Measurements from ENCODE around the gene GSK3B.
"Not testable (repeated sequence)": the region's sequence is repeated elsewhere in the genome, so short reads cannot be mapped to it uniquely, and the experiment has no call there.

Gene GSK3B

DNA sequence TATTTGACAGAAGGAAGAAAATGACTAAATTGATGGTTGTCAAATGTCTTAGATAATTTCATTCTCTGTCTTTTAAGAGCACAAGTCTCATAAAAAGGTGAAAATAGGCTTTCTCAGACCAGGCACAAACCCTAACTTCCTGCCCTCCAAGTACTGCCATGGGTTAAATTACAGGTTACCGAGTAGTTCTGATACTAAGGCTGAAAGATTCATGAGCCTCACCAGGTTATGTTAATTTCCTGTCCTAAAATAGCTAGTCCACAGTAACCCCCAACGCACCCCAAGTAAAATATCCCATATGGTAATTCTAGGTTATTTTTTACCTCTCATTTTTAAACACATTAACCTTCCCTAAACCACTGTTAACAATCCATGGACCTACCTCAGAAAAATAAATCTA lies 42.0 kb downstream of the GSK3B start:
- DNase-seq: no peak

DNA sequence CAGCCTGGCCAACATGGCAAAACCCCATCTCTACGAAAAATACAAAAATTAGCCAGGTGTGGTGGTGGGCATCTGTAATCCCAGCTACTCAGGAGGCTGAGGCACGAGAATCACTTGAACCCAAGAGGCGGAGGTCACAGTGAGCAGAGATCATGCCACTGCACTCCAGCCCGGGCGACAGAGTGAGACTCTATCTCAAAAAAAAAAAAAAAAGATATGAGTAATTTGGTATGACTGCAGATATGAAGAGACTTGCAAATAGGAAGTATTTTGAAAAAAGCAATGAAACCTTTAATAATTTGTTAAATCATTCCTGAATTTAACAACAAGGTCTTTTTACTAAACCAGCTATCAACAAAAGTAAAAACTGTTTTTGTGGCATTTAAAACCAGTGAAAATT lies 42.7 kb downstream of the GSK3B start:
- not testable (repeated sequence) for DNase-seq

DNA sequence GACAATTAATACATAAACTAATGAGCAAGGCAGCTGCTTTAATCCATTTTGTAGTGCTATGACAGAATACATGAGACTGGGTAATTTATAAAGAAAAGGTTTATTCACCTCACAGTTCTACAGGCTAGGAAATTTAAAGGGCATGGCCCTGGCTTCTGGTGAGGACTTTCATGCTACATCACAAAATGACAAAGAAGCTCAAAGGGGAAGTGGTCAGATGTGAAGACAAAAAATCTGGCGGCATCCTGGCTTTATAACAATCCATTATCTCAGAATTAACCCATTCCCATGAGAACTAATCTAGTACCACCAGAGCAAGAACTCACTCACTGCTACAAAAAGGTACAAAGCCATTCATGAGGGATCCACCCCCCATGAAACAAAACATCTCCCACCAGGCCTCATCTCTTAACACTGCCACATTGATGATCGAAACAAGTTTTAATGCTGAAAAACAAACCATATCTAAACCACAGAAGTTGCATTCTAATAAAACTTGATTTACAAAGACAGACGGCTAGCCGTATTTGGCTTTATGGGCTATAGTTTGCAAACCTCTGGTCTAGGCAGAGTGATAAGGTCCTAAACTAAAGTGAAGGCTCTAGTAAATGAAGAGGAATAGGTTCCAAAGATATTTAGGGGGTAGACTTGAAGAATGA lies 44.2 kb downstream of the GSK3B start:
- no peak for DNase-seq

DNA sequence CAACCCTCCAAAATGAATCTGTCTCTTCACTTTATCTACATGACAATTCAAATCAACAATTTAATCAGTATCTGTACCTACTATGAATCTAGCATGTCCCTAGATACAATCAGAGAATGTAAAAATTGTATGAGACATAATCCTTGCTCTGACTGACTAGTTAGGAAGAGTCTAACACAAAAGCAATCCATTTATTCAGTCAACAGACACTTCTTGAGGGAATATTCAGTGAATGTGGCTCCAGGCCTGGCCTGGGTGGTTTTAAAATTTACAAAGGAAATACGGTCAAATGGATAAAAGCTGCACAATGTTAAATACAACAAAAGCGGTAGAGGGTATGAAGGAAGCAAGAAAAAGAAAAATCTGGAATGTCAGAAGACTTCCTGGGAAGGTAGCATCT lies 45.2 kb downstream of the GSK3B start:
- no peak for DNase-seq

DNA sequence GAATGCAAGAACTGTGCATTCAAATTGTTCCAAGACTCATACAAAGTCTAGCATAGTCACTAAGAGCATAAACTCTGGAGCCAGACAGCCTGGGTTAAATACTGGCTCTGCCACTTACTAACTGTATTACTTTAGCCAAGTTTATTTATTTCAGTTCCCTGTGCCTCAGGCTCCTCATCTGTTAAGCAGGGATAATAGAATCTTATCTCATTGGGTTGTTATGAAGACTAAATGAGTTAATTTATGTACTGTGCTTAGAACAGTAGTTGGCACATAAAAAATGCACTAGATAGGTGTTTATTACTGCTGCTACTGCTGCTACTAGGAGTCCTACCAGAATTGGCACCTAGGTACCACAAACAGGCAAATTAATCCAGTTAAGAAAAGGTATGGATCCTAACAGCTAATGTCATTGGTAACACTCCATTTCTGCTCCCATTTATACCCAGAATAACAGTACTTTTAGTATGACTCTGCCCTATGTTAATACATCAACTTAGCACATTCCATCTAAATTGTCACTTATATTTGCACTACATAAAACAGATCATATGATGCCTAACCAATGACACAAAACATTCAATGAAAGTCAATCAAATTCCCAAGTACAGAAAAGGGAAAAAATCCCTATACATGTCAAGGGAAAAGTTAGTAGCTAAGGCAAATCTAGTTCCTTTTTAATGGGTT lies 45.7 kb downstream of the GSK3B start:
- no peak for DNase-seq

DNA sequence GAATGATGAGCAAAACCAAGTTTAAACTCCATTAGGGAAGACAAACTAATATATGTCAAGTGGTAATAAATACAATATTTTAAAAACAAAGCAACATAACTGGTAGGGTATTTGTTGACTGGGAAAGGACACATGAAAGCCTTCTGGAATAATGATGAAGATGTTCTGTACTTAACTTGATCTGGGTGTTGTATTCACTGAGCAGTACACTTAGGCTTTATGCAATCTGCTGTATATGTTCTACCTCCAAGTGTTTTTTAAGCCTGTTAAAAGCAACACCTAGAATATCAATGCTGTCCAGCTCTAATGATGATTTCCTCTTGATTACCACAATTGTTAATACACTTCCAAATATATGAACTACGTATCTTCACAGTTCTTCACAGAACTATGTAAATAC lies 46.6 kb downstream of the GSK3B start:
- no peak for DNase-seq

DNA sequence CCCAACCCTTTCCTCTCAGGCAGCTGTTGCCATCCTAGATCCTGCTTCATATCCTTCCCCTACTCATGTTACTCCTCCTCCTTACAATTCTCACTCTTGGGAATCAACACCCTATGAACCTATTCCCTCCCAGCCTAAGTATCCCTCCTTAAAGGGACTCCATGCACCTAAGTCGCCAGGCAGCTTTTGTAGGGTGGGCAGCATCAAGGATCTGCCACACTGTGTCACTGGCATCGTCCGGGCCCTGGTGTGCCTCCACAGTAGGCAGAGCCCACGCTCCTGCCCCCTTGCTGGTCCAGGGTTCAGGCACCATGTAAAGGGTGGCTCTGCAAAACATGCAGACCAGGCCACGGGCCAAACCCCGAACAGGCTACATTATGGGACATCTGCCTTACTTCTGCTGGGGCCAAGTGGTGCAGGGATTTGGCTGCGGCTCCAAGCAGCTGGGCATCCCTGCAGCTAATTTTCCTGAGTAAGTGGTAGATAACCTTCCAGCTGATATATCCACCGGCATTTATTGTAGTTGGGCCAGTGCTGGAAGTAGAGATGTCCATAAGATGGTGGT lies 53.4 kb downstream of the GSK3B start:
- no peak for DNase-seq

DNA sequence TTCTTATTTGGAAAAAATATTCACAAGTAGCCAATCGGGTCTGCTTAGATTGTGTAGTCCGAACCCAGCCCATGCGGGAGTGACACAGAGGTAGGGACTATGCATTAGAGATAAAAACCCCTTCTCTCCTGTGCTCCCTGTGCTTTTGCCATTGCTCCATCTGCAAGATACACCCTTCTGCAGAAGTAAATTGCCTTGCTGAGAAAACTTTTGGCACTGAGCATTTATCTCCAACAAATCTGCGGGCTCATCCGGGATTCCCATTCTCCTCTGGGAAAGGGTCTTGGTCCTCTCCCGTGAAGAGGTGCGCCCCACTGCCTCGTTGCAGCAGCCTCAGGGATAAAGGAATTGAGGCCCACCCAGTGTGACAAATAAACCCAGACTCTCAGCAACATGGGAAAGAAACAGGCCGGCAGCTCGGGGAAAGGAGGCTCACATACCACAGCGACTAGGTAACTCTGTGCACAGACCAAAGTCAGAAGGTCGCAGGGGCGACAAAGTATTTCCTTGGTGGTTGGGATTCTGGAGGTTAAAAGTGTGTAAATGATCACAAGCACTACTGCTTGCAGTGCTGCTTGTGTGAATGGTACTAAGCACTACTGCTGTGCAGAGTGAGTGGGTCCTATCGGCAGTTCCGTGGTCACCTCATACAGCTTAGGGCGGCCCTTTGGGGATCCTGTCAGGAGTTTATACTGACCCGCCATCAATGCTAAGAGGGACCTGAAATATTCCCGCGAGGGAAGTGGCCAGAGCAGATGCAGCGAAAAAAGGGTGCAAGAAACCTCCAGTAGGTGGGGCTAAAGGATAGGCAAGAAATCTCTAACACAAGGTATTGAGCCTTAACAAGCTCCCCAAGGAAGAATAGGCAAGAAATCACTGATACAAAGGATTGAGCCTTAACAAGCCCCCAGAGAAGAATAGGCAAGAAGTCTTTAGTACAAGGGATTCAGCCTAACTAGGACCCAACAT lies 54.3 kb downstream of the GSK3B start:
- DNase-seq: peak in 1 of 2 experiments; percentile 22

DNA sequence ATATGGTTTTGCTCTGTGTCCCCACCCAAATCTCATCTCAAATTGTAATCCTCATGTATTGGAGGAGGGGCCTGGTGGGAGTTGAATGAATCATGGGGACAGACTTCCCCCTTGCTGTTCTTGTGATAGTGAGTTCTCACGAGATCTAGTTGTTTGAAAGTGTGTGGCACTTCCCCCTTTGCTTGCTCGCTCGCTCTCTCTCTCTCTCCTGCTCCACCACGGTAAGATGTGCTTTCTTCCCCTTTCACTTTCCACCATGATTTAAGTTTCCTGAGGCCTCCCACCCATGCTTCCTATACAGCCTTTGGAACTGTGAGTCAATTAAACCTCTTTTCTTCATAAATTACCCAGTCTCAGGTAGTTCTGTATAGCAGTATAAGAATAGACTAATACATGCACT lies 60.7 kb downstream of the GSK3B start:
- DNase-seq: peak in 1 of 2 experiments; percentile 21

DNA sequence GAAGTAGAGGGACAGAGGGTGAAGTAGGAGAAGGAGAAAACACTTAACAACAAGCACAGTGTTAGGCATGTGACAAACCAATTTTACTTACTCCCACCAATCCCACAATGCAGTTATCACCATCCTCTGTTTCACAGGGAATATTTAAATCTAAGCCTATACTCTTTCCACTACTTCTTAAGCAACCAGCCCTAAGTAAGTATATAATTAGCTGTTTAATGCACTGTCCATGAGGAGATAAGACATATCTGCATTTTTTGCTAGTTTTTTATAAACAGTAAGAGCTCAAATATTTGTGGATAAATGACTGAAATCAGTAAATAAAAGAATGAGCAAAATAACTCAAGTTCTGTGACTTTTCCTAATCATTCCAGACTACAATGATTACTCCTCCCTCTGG lies 62.7 kb downstream of the GSK3B start:
- no peak for DNase-seq

DNA sequence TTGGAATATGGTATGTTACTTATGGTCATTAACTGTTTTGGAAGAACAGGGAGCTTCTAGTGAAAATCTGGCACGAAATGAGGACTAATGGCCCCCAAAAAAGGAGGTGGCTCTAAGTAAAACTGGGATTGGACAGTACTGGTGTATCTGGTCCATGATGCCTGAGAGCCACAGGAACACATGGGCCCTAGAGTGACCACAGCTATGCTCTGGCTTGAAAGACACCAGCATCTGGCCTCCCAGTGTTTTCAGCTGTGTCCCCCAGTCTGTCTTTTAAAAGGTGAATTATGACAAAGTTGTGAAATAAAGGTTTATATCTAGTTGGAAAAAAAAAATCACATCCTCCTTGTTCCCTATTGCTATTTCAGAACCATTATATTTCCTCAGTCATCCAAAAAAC lies 64.5 kb downstream of the GSK3B start:
- no peak for DNase-seq

DNA sequence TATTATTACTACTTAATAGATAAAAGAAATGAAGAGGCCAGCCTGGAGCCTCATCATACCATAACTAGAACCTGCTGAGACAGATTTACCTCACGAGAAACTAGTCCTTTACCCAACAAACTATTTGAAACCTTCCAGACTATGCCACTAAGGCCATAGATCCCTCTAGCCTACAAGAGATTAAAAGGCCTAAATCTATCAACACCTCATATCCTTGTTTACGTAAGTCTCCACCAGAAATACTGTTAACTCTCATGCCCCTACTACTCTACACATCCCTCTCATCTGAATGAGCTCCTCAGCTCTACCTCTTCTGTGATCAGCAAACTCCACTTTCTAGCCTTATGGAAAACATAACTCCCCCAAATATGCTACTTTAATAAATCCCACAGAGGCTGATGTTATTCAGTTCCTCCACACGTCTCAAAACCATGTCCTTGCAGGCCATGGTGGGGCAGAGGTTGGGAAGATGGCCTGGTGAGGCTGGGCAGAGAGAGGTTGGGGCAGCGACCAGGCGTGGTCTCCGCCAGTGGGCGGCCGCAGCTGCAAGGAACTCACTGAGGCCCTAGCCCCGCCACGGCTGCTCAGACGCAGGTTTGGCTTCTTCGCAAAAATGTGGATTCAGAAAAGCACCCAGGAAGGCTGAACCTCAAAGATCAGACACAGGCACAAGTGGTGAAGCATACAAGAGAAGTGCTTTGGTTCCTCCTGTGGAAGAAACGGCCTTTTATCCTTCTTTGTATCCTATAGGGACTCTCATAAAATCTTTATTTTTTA lies 65.8 kb downstream of the GSK3B start:
- DNase-seq: no peak

DNA sequence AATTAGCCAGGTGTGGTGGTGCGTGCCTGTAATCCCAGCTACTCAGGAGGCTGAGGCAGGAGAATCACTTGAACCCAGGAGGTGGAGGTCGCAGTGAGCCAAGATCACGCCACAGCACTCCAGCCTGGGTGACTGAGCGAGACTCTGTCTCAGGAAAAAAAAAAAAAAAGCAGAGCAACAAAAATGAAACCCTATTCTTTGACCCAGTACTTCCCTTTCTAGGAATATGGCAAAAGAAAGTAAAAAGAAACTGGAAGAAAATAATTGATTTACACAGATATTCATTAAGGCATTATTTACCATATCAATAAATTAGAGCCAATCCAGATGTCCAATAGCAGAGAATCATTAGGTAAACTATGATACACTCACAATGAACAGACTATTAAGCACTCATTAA lies 67.0 kb downstream of the GSK3B start:
- no peak for DNase-seq

DNA sequence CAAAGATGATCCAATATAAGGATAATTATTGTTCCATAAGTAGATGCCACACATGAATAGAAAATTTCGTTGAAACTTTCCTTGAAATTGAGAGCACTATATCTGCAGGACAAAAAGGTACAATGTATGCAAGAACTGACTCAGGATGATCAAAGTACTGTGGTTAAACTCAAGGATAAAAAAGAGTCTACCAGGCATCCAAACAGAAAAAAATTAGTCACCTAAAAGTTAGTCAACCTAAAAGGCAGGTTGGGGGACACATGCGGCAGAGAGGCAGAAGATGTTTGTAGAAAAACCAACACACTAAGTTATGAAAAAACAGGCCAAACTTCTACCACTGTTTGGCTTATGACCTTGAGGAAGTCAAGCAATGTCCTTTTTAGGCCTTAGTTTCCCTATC lies 68.7 kb downstream of the GSK3B start:
- DNase-seq: no peak

DNA sequence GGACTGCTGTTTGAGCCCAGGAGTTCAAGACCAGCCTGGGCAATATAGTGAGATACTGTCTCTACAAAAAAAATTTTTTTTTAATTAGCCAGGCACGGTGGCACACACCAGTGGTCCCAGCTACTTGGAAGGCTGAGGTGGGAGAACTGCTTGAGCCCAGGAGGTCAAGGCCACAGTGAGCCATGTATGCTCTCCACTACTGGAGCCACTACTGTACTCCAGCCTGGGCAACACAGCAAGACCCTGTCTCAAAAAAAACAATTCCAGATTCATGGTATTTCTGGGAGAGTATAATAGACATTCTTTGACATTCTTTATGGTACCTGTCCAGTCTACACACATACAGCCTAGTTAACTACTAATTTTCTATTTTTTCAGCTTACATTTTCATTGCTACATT lies 70.1 kb downstream of the GSK3B start:
- DNase-seq: no peak

DNA sequence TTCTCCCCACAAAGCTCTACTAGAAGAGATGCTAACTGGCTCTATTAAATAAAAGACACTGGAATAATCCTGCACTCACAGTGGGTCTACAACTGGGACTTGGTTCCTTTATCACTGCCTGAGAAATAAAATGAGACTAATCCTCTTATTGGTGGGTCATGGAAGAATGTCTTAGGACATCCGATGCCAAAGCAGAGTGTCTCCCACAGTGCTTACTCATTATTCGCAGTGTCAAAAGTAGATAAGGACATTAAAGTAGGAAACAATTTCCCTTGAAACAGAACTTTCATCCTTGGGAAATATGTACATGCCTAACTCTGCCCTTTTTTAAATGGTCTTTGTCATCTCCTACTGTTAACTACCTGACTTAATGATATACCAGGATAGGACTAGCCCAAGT lies 71.5 kb downstream of the GSK3B start:
- DNase-seq: no peak

DNA sequence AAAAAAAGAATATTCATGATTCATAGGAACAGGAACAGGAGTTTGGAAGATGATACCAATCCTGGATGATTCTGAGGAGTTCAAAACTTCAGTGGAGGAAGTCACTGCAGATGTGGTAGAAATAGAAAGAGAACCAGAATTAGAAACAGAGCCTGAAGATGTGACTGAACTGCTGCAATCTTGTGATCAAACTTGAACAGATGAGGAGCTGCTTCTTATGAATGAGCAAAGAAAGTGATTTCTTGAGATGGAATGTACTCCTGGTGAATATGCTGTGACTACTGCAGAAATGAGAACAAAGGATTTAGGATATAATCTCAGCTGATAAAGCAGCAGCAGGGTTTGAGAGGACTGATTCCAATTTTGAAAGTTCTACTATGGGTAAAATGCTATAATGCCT lies 72.7 kb downstream of the GSK3B start:
- DNase-seq: no peak

DNA sequence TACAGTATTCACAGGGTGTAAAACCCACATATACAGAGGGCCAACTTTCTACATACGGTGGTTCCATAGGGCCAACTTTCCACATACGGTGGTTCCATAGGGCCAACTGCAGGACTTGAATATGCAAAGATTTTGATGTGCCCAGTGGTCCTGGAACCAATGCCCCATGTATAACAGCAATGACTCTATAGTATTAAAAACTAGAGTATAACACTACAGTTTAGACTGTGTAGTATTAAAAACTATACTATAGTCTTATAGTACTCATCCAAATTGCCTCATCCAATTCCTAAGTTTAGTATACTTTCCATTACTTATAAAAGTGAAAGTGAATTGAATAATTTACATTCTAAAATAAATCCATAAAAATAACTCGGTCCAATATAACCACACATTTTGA lies 75.9 kb downstream of the GSK3B start:
- no peak for DNase-seq

DNA sequence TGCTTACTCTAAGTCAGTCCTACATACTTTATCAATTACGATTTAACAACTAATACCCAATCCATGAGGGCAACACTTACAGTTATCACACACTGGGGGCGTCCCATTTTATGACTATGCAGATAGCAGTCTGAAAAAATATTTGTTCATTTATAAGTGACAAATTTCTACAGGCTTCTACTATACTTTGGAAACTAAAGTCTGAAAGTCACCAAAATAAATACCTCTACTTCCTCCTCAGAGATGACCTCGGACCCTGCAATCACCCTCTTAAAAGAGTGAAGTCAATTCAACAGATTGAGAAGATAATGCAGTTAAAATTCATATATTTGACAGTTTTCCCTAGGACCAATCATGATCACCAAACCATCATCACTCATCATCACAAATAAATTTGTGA lies 76.6 kb downstream of the GSK3B start:
- no peak for DNase-seq

DNA sequence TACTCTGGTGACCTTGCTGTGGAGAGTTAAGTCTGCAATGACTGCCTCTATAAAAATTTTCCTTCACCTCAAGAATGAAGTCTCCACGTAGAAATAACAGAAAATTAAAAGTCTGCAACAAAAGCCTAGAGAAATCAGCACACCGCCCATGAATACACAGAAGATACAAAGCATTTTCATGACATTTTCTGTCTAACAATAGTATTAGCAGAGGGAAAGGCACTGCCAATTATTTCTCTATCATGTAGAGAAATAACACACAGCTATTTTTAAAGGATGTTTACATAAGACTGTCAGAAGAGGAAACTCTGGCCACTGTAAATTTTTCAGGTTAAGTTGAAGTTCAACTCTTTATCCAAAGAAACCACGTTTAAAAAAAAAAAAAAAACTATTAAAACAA lies 80.8 kb downstream of the GSK3B start:
- DNase-seq: no peak

DNA sequence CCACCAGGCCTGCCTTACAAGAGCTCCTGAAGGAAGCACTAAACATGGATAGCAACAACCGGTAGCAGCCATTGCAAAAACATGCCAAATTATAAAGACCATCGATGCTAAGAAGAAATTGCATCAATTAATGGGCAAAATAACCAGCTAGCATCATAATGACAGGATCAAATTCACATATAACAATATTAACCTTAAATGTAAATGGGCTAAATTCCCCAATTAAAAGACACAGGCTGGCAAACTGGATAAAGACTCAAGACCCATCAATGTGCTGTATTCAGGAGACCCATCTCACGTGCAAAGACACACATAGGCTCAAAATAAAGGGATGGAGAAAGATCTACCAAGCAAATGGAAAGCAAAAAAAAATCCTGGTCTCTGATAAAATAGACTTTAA lies 88.5 kb downstream of the GSK3B start:
- not testable (repeated sequence) for DNase-seq

DNA sequence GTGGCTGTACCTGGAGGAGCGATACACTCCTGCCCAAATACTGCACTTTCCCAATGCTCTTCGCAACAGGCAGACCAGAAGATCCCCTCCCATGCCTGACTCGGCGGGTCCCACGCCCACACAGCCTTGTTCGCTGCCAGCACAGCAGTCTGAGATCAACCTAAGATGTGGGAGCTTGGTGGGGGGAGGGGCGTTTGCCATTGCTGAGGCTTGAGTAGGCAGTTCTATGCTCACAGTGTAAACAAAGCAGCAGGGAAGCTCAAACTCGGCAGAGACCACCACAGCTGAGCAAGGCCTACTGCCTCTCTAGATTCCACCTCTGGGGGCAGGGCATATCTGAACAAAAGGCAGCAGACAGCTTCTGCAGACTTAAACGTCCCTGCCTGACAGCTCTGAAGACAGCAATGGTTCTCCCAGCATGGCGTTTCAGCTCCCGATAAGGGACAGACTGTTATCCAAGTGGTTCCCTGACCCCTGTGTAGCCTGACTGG lies 90.2 kb downstream of the GSK3B start:
- DNase-seq: not testable (repeated sequence)

Data from AML-193 (cell line).